ENCODE measurements around the gene RPTOR. TPM values are rescaled to one million over a fixed set of nuclear protein-coding genes. Genes with fewer than 3 reads are reported as not detected.

RPTOR gene
- total and polyA plus RNA-seq, 10 of the 15 experiments (the other 5 are each of a cell fraction or from before 2014, with no cell fraction given) = 0.18 to 32.1 (median 7.8) TPM

DNA sequence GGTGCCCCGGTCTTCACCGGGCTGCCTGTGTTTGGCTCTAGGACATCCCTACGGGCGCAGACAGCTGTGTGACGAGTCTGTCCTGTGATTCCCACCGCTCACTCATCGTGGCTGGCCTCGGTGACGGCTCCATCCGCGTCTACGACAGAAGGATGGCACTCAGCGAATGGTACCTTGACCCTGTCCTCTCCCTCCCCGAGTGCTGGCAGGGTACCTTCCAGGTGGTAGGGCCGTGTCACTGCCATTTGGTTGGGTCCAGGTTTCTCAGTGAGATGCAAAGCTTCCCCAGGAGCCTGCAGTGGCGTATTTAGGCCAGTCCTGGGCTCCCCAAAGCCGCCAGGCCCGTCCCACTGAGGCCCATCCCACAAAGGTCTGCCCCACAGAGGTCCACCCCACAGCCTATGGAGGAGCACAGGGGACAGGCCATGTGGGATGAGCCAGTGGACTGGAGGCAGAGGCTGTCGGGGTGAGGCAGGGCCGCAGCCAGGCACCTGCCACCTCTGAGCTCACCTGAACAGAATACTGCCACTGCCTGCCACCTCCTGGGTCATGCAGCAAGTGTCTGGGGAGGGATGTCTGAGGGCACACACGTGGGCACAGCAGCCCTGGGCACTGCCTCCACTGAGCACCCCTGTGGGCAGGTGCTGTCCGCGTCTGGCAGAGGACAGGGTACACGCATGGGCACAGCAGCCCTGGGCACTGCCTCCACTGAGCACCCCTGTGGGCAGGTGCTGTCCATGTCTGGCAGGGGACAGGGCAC lies 415.6 kb downstream of the RPTOR start:
- H4K20me1 ChIP-seq (ENCODE audit: control insufficient read depth, insufficient read depth) = no peaks in the 10 kb centered on the region
- no peak overlapping the region for H2AFZ ChIP-seq (ENCODE audit: control insufficient read depth, low read depth, low read length)
- H3K4me3 ChIP-seq = no peak overlapping the region
- no peak overlapping the region for H3K9ac ChIP-seq (ENCODE audit: control insufficient read depth, insufficient read depth, low read length)
- intact Hi-C loops (cut with micrococcal nuclease; ENCODE audit: unreplicated experiment) (no loop called here), in situ Hi-C loops (cut with MboI) (no loop called here)
- no peaks in the 10 kb centered on the region for H3K9me3 ChIP-seq (replicated peaks; ENCODE audit: control insufficient read depth, insufficient read depth, low read length)
- CTCF ChIA-PET = no interaction called here
- H3K79me2 ChIP-seq (ENCODE audit: control insufficient read depth, insufficient read depth, low read length) = no peaks in the 10 kb centered on the region
- no peaks in the 10 kb centered on the region for H3K36me3 ChIP-seq (ENCODE audit: control insufficient read depth in 2 of 2, insufficient read depth in 2 of 2, low read length in 1 of 2)
- H3K4me2 ChIP-seq (ENCODE audit: control insufficient read depth, insufficient read depth) = no peak overlapping the region
- FAIRE-seq = no peak
- RAD21 ChIA-PET (ENCODE audit: unreplicated experiment) = no interaction called here
- ATAC-seq = no peak
- SMC1A ChIA-PET (ENCODE audit: uncharacterized antibody, unreplicated experiment) = no interaction called here
- no peak overlapping the region for H3K27ac ChIP-seq (ENCODE audit: control insufficient read depth, insufficient read depth)
- no peaks in the 10 kb centered on the region for H3K27me3 ChIP-seq (replicated peaks in 1 of 2; ENCODE audit: control insufficient read depth in 2 of 2, insufficient read depth in 2 of 2, low read length in 1 of 2)
- WGBS (ENCODE audit: insufficient coverage, insufficient replicate concordance, low lambda C conversion rate, missing lambda C conversion rate) = 87% methylated on average over 24 of the region's 24 CpGs
- no TSS peak for BruUV-seq (replicated peaks)
- TF ChIP-seq NFYA (IDR thresholded peaks at IDR 0.05; ENCODE audit: borderline replicate concordance, low read depth, low read length) (no peak), MYC (IDR thresholded peaks at IDR 0.05; ENCODE audit: insufficient read depth, insufficient read length, insufficient replicate concordance, low read length, severe bottlenecking) (no peak), CEBPB (IDR thresholded peaks at IDR 0.05; ENCODE audit: borderline replicate concordance in 1 of 2, low read depth in 2 of 2, low read length in 2 of 2) (no peak), RCOR1 (conservative IDR thresholded peaks at IDR 0.05; ENCODE audit: low read depth, low read length) (no peak), ZNF622 (IDR thresholded peaks at IDR 0.05) (no peak), NFYB (IDR thresholded peaks at IDR 0.05; ENCODE audit: insufficient read depth, low read depth, low read length) (no peak)
- TF ChIP-seq, protein P1, sequence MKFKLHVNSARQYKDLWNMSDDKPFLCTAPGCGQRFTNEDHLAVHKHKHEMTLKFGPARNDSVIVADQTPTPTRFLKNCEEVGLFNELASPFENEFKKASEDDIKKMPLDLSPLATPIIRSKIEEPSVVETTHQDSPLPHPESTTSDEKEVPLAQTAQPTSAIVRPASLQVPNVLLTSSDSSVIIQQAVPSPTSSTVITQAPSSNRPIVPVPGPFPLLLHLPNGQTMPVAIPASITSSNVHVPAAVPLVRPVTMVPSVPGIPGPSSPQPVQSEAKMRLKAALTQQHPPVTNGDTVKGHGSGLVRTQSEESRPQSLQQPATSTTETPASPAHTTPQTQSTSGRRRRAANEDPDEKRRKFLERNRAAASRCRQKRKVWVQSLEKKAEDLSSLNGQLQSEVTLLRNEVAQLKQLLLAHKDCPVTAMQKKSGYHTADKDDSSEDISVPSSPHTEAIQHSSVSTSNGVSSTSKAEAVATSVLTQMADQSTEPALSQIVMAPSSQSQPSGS (IDR thresholded peaks at IDR 0.05; ENCODE audit: low read length) = no peak
- TF ChIP-seq, protein P2, sequence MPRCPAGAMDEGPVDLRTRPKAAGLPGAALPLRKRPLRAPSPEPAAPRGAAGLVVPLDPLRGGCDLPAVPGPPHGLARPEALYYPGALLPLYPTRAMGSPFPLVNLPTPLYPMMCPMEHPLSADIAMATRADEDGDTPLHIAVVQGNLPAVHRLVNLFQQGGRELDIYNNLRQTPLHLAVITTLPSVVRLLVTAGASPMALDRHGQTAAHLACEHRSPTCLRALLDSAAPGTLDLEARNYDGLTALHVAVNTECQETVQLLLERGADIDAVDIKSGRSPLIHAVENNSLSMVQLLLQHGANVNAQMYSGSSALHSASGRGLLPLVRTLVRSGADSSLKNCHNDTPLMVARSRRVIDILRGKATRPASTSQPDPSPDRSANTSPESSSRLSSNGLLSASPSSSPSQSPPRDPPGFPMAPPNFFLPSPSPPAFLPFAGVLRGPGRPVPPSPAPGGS (IDR thresholded peaks at IDR 0.05; ENCODE audit: borderline replicate concordance, insufficient read depth, low read depth, low read length, poor library complexity, severe bottlenecking) = no peak
- H3K4me1 ChIP-seq (ENCODE audit: control insufficient read depth, insufficient read depth, low read length) = no peaks in the 10 kb centered on the region
- no peak for DNase-seq (ENCODE audit: low read depth, low spot score)
- POLR2A ChIA-PET = no interaction called here
